CD4-positive, alpha-beta T cell treated with Interferon alpha-2 for 1 hour (primary cell): Measurements from ENCODE around the gene CABP2.
"Not testable (repeated sequence)": the region's sequence is repeated elsewhere in the genome, so short reads cannot be mapped to it uniquely, and the experiment has no call there.

Experiments
- DNase-seq, 2 donors: peaks; one replicate each; pipeline ENCODE4 v3.0.0-alpha.2; 2020 to 2022

The CABP2 gene

GRCh38 chr11:67493548-67494370 lies 29.5 kb downstream of the CABP2 start:
- no peak for DNase-seq

- DNase-seq: no peak
Observed at GRCh38 chr11:67492801-67493547, 30.3 kb downstream of the CABP2 start.

GRCh38 chr11:67492069-67492727 lies 31.0 kb downstream of the CABP2 start:
- DNase-seq: no peak

GRCh38 chr11:67491276-67492068 lies 31.8 kb downstream of the CABP2 start:
- no peak for DNase-seq

- DNase-seq: no peak
Observed at GRCh38 chr11:67490727-67491065, 32.5 kb downstream of the CABP2 start.

- DNase-seq: no peak
Observed at GRCh38 chr11:67489885-67490726, 33.1 kb downstream of the CABP2 start.

- no peak for DNase-seq
Observed at GRCh38 chr11:67489203-67489884, 33.9 kb downstream of the CABP2 start.

GRCh38 chr11:67486481-67487195 lies 36.6 kb downstream of the CABP2 start:
- DNase-seq: peak in 1 of 2 donors; percentile 45

- peak; percentile 57 to 81 for DNase-seq
Observed at GRCh38 chr11:67485873-67486361, 37.3 kb downstream of the CABP2 start.

GRCh38 chr11:67484847-67485311 lies 38.4 kb downstream of the CABP2 start:
- DNase-seq: peak; percentile 58 to 70

- peak in 1 of 2 donors; percentile 69 for DNase-seq
Observed at GRCh38 chr11:67483831-67484665, 39.2 kb downstream of the CABP2 start.

GRCh38 chr11:67482827-67483798 lies 40.1 kb downstream of the CABP2 start, which contains the start of gene AIP:
AIP (plus strand) TSS chr11:67483026; CDS start chr11:67483159, 133 bp downstream.
- DNase-seq: peak; percentile 97 to 98

GRCh38 chr11:67482275-67482826 lies 40.9 kb downstream of the CABP2 start:
- no peak for DNase-seq

- not testable (repeated sequence) for DNase-seq
Observed at GRCh38 chr11:67477344-67478050, 45.7 kb downstream of the CABP2 start.

GRCh38 chr11:67476692-67477091 lies 46.6 kb downstream of the CABP2 start:
- DNase-seq: not testable (repeated sequence)

GRCh38 chr11:67472882-67473281 lies 50.4 kb downstream of the CABP2 start:
- no peak for DNase-seq
